ENCODE data around the gene AOAH.

- TF ChIP-seq ZBTB7A (IDR thresholded peaks at IDR 0.05; ENCODE audit: low read depth) (no peak), RAD21 (IDR thresholded peaks at IDR 0.05; ENCODE audit: low read depth) (no peak), CREB1 (IDR thresholded peaks at IDR 0.05; ENCODE audit: low read depth) (no peak)
These were observed 52.9 kb downstream of the AOAH start for GRCh38 chr7:36671432-36671829.

Measured in Ishikawa (cell line).